ENCODE data around the gene COL6A2.
"Not testable (repeated sequence)": the region's sequence is repeated elsewhere in the genome, so short reads cannot be mapped to it uniquely, and the experiment has no call there.

Gene COL6A2

DNA sequence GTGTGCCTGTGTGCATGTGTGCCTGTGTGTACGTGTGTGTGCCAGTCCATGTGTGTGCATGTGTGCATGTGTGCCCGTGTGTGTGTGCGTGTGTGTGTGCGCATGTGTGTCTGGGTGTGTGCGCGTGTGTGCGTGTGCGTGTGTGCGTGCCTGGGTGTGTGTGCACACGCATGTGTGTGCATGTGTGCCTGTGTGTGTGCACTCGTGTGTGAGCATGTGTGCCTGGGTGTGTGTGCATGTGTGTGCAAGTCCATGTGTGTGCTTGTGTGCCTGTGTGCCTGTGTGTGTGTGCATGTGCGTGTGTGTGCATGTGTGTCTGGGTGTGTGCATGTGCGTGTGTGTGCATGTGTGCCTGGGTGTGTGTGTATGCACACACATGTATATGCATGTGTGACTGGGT lies 28.7 kb upstream of the COL6A2 start:
- TF ChIP-seq, protein P1, sequence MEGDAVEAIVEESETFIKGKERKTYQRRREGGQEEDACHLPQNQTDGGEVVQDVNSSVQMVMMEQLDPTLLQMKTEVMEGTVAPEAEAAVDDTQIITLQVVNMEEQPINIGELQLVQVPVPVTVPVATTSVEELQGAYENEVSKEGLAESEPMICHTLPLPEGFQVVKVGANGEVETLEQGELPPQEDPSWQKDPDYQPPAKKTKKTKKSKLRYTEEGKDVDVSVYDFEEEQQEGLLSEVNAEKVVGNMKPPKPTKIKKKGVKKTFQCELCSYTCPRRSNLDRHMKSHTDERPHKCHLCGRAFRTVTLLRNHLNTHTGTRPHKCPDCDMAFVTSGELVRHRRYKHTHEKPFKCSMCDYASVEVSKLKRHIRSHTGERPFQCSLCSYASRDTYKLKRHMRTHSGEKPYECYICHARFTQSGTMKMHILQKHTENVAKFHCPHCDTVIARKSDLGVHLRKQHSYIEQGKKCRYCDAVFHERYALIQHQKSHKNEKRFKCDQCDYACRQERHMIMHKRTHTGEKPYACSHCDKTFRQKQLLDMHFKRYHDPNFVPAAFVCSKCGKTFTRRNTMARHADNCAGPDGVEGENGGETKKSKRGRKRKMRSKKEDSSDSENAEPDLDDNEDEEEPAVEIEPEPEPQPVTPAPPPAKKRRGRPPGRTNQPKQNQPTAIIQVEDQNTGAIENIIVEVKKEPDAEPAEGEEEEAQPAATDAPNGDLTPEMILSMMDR (IDR thresholded peaks at IDR 0.05; ENCODE audit: control extremely low read depth, extremely low read depth, low read depth, missing control alignments): no peak
- ChIA-PET POLR2A (no interaction called here), CTCF (no interaction called here)
- no peak for DNase-seq (ENCODE audit: extremely low spot score)

DNA sequence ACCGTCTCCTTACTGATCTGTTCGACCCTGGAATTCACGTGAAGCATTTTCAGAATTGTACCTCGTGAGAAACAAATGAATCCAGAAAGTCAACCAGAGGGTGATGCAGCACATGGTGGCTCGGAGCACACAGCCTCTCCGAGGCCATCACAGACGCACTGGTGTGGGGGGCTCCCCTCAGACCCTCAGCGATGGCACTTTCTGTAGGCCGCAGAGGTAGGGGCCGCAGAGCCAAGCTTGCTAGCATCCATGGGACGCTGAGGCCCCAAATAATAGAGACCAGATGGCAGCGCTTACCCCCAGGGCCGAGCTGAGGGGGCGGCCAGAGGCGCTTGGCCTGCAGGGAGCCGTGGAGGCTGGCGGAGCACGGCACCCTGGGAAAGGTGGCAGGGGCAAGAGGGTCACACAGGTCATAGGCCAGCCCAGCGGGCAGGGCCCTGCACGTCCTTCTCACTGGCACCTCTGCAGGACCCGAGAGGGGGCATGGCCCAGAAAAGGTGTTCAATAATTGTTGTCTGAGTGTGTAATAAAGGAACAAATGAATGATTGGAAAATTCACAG lies 28.1 kb upstream of the COL6A2 start:
- ChIA-PET CTCF (no interaction called here), POLR2A (no interaction called here)
- TF ChIP-seq, protein P1 (IDR thresholded peaks at IDR 0.05; ENCODE audit: control extremely low read depth, extremely low read depth, low read depth, missing control alignments): no peak
- no peak for DNase-seq (ENCODE audit: extremely low spot score)

DNA sequence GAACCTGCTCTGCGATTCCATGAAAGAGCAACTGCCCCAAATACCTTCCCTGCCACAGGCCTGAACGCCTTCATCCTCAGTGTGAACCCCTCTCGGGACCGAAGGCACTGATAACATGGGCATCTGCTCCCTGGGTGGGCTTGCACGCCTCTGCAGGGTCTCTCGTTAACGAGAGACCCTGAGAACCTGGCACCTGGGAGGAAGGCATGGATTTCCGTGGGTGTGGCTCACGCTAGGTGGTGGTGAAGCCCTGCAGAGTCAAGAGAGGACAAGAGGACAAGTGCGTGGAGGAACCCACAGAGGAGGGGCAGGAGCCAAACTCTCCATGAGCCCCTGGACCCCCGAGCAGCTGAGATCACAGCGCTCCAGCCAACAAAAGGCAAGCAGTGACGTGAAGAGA lies 26.8 kb upstream of the COL6A2 start:
- CTCF ChIA-PET: no interaction called here

DNA sequence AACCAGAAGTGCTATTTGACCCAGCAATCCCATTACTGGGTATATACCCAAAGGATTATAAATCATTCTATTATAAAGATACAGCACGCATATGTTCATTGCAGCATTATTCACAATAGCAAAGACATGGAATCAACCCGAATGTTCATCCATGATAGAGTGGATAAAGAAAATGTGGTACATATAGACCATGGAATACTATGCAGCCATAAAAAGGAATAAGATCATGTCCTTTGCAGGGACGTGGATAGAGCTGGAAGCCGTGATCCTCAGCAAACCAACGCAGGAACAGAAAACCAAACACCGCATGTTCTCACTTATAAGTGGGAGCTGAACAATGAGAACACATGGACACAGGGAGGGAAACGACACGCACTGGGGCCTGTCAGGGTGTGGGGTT lies 21.2 kb upstream of the COL6A2 start:
- DNase-seq (ENCODE audit: extremely low spot score); CTCF ChIA-PET; POLR2A ChIA-PET: not testable (repeated sequence)

More for the DNA sequence above, 26.8 kb upstream of the COL6A2 start:
- DNase-seq (ENCODE audit: extremely low spot score): no peak
- TF ChIP-seq, protein P1 (IDR thresholded peaks at IDR 0.05; ENCODE audit: control extremely low read depth, extremely low read depth, low read depth, missing control alignments): no peak
- POLR2A ChIA-PET: no interaction called here

DNA sequence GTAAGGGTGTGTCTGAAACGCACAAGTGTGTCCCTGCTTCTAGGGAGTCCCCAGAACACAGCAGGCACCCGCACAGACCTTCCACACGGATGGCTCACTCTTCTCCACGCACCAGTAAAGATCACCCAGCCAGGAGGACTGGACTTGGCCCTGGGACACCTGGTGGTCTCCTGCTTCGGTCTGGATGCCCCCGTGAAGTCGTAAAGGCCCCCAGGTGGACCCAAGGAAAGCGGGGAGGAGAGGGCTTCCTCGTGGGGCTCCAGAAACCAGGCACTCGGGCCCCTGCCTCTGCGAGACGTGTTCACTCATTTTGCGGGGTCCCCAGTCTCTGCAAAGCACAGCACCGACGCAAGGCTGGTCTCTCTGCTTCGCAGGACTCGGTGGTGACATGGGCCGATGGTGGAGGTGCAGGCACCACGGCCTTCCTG lies 20.2 kb upstream of the COL6A2 start:
- TF ChIP-seq, protein P1 (IDR thresholded peaks at IDR 0.05; ENCODE audit: control extremely low read depth, extremely low read depth, low read depth, missing control alignments): no peak
- ChIA-PET CTCF (interaction anchor here (1.3 kb wide), 1 partner anchor 16 kb away, joined by 3 read pairs; no protein-coding TSS in a partner anchor), POLR2A (no interaction called here)
- no peak for DNase-seq (ENCODE audit: extremely low spot score)

DNA sequence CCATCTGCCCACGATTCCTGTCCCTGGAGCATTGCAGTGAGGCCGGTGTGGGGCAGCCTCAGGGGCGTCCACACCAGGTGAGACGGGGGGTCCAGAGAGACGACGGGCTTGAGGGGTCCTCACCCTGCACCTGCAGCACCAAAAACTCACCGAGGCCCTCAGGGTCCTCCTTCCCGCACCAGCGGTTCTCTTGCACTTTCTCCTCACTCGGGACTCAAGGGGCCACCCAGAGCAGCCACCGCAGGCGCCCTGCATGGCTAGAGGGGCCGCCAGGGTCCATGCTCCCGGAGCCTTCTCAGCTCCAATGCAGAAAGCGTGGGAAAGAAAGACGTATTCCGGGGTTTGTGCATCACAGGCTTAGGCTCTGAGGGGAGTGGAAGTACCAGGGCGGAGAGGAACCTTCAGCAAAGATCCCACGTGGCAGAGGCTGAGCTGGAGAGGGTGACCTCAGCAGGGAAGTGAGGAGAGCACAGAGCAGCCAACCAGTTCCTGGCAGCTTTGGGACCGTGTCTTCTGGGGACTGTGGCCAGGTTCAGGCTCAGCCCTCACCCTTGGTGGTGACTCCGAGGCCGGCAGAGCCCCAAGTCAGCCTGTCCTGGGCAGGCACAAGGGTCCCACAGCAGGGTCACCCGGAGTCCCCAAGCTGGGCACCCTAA lies 19.5 kb upstream of the COL6A2 start:
- CTCF ChIA-PET: interaction anchor here (1.3 kb wide), 1 partner anchor 15 kb away, joined by 3 read pairs; no protein-coding TSS in a partner anchor
- no peak for DNase-seq (ENCODE audit: extremely low spot score)
- POLR2A ChIA-PET: no interaction called here
- TF ChIP-seq, protein P1 (IDR thresholded peaks at IDR 0.05; ENCODE audit: control extremely low read depth, extremely low read depth, low read depth, missing control alignments): no peak

DNA sequence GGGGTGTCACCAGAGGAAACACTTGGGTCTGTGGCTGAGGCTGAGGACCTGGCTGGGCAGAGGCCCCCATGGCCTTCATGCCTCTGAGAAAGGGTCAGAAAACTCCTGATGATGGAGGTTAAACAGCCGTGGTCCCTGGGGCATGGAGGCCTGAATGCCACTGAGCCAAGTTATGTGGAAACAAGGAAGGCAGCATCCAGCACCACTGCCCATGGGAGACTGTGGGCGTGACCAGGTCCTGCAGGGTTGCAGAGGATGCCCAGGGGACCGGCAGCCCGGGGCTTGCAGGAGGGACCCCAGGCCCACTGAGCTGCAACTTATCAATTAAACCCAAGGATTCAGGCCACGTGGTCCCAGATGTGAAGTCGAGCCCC lies 18.9 kb upstream of the COL6A2 start:
- CTCF ChIA-PET: no interaction called here
- TF ChIP-seq, protein P1 (IDR thresholded peaks at IDR 0.05; ENCODE audit: control extremely low read depth, extremely low read depth, low read depth, missing control alignments): no peak
- POLR2A ChIA-PET: no interaction called here
- DNase-seq (ENCODE audit: extremely low spot score): no peak

All from GM10248 (cell line).